PFSK-1 (cell line): Measurements from ENCODE around the gene IQGAP2.

Experiments
- FOXP2 ChIP-seq: optimal IDR thresholded peaks from 2 replicates; pipeline ENCODE3; 2011; ENCODE audit warnings: borderline replicate concordance, control low read depth, inconsistent platforms; ENCODE audit not compliant: insufficient read depth; ENCODE audit errors: extremely low read length, extremely low read depth
- POLR2AphosphoS5 ChIP-seq: IDR thresholded peaks from 2 replicates; pipeline ENCODE4 v1.6.1; 2012; ENCODE audit warnings: low read depth, mild to moderate bottlenecking, control low read depth, low read length, moderate library complexity
- SIN3A ChIP-seq: IDR thresholded peaks from 2 replicates; pipeline ENCODE4 v1.6.1; 2012; ENCODE audit warnings: mild to moderate bottlenecking, low read length, moderate library complexity, borderline replicate concordance; ENCODE audit not compliant: insufficient read depth
- TAF1 ChIP-seq: IDR thresholded peaks from 2 replicates; pipeline ENCODE4 v1.6.1; 2012; ENCODE audit warnings: low read length, control low read depth, borderline replicate concordance; ENCODE audit not compliant: insufficient read depth
- TF ChIP-seq, protein P1 (sequence below), 2 experiments: IDR thresholded peaks; 2 replicates each; pipeline versions ENCODE4 v1.6.1 to v1.8.0; 2011 to 2012; ENCODE audit warnings: low read depth in 2 of 2, low read length in 2 of 2, control low read depth in 1 of 2, inconsistent platforms in 1 of 2, mild to moderate bottlenecking in 1 of 2, moderate library complexity in 1 of 2; ENCODE audit not compliant: insufficient read depth in 1 of 2

IQGAP2 gene

GRCh38 chr5:76583163-76584047, 180.3 kb downstream of the IQGAP2 start:
- TF ChIP-seq SIN3A = no peak
- TF ChIP-seq POLR2AphosphoS5 = no peak
- no peak for TF ChIP-seq FOXP2
- TF ChIP-seq, protein P1, sequence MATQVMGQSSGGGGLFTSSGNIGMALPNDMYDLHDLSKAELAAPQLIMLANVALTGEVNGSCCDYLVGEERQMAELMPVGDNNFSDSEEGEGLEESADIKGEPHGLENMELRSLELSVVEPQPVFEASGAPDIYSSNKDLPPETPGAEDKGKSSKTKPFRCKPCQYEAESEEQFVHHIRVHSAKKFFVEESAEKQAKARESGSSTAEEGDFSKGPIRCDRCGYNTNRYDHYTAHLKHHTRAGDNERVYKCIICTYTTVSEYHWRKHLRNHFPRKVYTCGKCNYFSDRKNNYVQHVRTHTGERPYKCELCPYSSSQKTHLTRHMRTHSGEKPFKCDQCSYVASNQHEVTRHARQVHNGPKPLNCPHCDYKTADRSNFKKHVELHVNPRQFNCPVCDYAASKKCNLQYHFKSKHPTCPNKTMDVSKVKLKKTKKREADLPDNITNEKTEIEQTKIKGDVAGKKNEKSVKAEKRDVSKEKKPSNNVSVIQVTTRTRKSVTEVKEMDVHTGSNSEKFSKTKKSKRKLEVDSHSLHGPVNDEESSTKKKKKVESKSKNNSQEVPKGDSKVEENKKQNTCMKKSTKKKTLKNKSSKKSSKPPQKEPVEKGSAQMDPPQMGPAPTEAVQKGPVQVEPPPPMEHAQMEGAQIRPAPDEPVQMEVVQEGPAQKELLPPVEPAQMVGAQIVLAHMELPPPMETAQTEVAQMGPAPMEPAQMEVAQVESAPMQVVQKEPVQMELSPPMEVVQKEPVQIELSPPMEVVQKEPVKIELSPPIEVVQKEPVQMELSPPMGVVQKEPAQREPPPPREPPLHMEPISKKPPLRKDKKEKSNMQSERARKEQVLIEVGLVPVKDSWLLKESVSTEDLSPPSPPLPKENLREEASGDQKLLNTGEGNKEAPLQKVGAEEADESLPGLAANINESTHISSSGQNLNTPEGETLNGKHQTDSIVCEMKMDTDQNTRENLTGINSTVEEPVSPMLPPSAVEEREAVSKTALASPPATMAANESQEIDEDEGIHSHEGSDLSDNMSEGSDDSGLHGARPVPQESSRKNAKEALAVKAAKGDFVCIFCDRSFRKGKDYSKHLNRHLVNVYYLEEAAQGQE (IDR thresholded peaks at IDR 0.05; ENCODE audit: insufficient read depth in 1 of 2, low read depth in 2 of 2, low read length in 2 of 2) = no peak
- no peak for TF ChIP-seq TAF1

- no peak for TF ChIP-seq POLR2AphosphoS5
- TF ChIP-seq, protein P1 (IDR thresholded peaks at IDR 0.05; ENCODE audit: insufficient read depth in 1 of 2, low read depth in 2 of 2, low read length in 2 of 2) = no peak
- no peak for TF ChIP-seq FOXP2
- no peak for TF ChIP-seq TAF1
- TF ChIP-seq SIN3A = no peak
These were observed 182.7 kb downstream of the IQGAP2 start for GRCh38 chr5:76585783-76586217.

DNA sequence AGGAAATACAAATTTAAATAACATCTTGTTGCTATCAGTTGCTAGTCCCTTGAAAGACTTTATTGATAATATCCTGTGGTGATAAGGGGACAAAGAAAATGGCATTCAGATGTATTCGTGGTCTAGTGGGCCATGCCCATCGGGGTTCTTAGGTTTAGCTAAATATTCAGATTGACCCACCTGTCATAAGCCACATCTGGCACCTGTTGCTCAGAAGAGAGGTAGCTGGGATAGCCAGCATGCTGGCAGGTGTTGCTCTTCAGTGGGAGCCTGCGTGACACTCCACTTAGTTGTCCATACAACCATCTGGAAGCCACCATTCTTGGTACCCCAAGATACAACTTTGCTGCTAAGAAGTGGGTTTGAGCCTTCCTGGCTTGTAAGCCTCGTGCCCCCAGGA, 183.4 kb downstream of the IQGAP2 start:
- no peak for TF ChIP-seq FOXP2
- TF ChIP-seq POLR2AphosphoS5 = no peak
- TF ChIP-seq, protein P1 (IDR thresholded peaks at IDR 0.05; ENCODE audit: insufficient read depth in 1 of 2, low read depth in 2 of 2, low read length in 2 of 2) = no peak
- no peak for TF ChIP-seq TAF1
- no peak for TF ChIP-seq SIN3A

- TF ChIP-seq SIN3A = no peak
- no peak for TF ChIP-seq FOXP2
- TF ChIP-seq, protein P1 (IDR thresholded peaks at IDR 0.05; ENCODE audit: insufficient read depth in 1 of 2, low read depth in 2 of 2, low read length in 2 of 2) = no peak
- TF ChIP-seq POLR2AphosphoS5 = no peak
- TF ChIP-seq TAF1 = no peak
These were observed 186.9 kb downstream of the IQGAP2 start for GRCh38 chr5:76590027-76590426.
